ENCODE measurements around the gene UAP1. TPM values are rescaled to one million over a fixed set of nuclear protein-coding genes. Genes with fewer than 3 reads are reported as not detected.

UAP1 gene
- 122 and 179 TPM in 2 replicates for total RNA-seq

DNA sequence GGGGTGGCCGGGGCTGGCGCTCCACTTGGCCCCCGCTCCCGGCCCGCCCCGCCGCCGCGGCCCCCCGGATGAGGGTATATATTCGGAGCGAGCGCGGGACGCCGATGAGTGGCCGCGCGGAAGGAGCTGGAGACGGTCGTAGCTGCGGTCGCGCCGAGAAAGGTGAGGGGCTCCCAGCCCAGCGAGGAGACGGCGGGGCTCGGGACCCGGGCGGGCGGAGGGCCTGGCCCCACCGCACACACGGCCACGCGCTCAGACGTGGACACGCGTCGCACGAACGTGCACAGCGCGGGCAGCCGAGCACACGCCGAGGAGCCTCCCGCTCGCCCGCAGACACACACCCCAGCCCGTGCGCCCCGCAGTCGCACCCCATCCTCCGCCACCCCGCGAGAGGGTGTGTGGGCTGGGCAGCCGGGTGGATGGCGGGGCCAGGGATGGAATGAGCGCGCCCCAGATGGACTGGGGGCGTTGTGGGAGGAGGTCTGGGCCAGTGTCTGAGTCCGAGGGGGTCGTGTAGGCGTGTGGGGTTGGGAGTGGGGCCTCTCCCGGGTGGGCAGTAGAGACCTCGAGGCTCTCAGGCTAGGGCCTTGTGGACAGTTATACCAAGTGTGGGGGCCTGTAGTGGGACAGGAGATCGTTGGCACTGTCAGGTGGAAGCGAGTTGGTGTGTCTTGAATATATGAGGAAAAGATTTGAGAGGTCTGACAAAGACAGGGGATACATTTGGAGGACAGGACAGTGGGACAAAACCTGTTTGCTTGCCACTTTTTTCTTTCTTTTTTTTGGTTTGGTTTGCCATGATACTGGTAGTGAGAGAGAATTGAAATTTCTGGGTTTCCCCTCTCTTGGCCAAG lies at the start of gene UAP1:
TSS of gene UAP1 (plus strand) at position 107 of the 854 bp plus-strand sequence. CDS start 4,347 bp downstream, outside the sequence.

DNA sequence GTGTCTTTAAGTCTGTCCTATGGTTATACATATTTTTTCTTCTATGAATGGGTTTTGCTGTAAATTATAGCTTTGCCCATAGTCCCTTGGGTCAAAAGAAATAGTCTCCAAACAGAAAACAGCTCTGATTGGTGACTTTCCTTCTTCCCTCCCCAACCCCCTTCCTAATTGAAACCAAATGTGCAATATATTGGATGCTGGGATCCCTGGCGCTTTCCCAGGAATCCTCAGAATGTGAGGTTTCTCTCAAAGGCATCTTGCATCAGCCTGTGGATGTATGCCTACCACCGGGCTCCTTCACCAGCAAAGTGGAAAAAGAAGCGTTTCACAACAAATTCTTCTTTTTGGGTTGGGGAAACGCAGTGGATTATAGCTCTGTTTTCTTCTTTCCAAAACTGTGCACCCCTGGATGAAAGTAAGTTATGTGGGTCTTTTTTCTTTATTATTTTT lies 70.7 kb downstream of the UAP1 start, which contains the start of gene DDR2:
TSS of gene DDR2 (plus strand) at position 248 of the 450 bp plus-strand sequence. CDS start 86,600 bp downstream, outside the sequence.

Other genes with a start within 250 kb of the UAP1 start
- not detected in 2 replicates for gene SPATA46, start 184.9 kb upstream of the UAP1 start, total RNA-seq
- under 0.01 and 1.6 TPM in 2 replicates for gene C1orf226, start 180.0 kb upstream of the UAP1 start, total RNA-seq
- gene SH2D1B, start 149.6 kb upstream of the UAP1 start, total RNA-seq = 0.07 TPM in 1 of 2 replicates, not detected in the other
- gene UHMK1, start 63.9 kb upstream of the UAP1 start, total RNA-seq = 75.2 and 85.1 TPM in 2 replicates
- gene DDR2, start 70.7 kb downstream of the UAP1 start, total RNA-seq = 2.4 and 7.2 TPM in 2 replicates
- gene HSD17B7, start 229.0 kb downstream of the UAP1 start, total RNA-seq = 19.4 and 35.5 TPM in 2 replicates